Prostate gland (tissue), 2 donors: ENCODE measurements around the gene PRR23E. TPM values are rescaled to one million over a fixed set of nuclear protein-coding genes. Genes with fewer than 3 reads are reported as not detected.

Experiments
- DNase-seq: peaks from one replicate; pipeline ENCODE4 v3.0.0-alpha.2; 2019; ENCODE audit warnings: low spot score
- H3K27ac ChIP-seq, 2 donors: fragments of 200-600 bp; sonication (generic); 2 replicates each; pipeline ENCODE4 v1.5.1; 2017 to 2019
- H3K27me3 ChIP-seq: fragments of 200-600 bp; sonication (generic); replicated peaks from 2 replicates; pipeline ENCODE4 v1.5.1; 2019; ENCODE audit not compliant: insufficient read depth
- H3K36me3 ChIP-seq, 2 donors: fragments of 200-600 bp; sonication (generic); 1 replicate in 1 of 2; 2 replicates in 1 of 2; pipeline versions ENCODE4 v1.5.1 to v1.8.1; 2017 to 2019
- H3K4me1 ChIP-seq: fragments of 200-600 bp; sonication (generic); replicated peaks from 2 replicates; pipeline ENCODE4 v1.5.1; 2019
- H3K4me3 ChIP-seq, 2 donors: fragments of 200-600 bp; sonication (generic); 2 replicates each; pipeline ENCODE4 v1.5.1; 2017 to 2019
- H3K9me3 ChIP-seq: fragments of 200-600 bp; sonication (generic); 2 replicates; pipeline ENCODE4 v1.5.1; 2017
- CTCF ChIP-seq, 4 experiments: fragments of 200-600 bp in 2 of 4; fragments of 450-650 bp in 2 of 4; sonication (generic) in 2 of 4; IDR thresholded peaks; 1 replicate in 3 of 4; 2 replicates in 1 of 4; pipeline ENCODE4 v1.5.1; 2016 to 2019; ENCODE audit warnings: antibody characterized with exemption in 4 of 4, mild to moderate bottlenecking in 2 of 4, moderate library complexity in 2 of 4
- POLR2A ChIP-seq: fragments of 450-650 bp; IDR thresholded peaks from one replicate; pipeline ENCODE4 v1.6.1; 2016; ENCODE audit warnings: antibody characterized with exemption, mild to moderate bottlenecking
- POLR2AphosphoS5 ChIP-seq: sonication (generic); formaldehyde crosslinking; IDR thresholded peaks from one replicate; pipeline ENCODE4 v1.6.1; 2017; ENCODE audit warnings: antibody characterized with exemption
- WGBS: methylation state at CpG from one replicate; pipeline ENCODE4 v1.1.5; 2018; 5-methylcytosine and 5-hydroxymethylcytosine counted together
- intact Hi-C: fragments of 100-400 bp; cut with DNase I; formaldehyde crosslinking; loops from one replicate; pipeline ENCODE4 v1.14.2; 2022
- total RNA-seq, 2 donors: library from RNA; depleted of rRNA; stranded (reverse); fragments of >200 nt; gene quantifications; one replicate each; pipeline ENCODE4 v1.1.0, GENCODE V29; 2016

PRR23E gene
- total RNA-seq, 2 donors from 2014 or later: not detected

- DNase-seq: no peak
- H3K27me3 ChIP-seq: no peaks in the 10 kb centered on the region
- TF ChIP-seq POLR2A (no peak), CTCF (IDR thresholded peaks at IDR 0.05) (no peak)
- intact Hi-C loops: no loop called here
- WGBS: 80% methylated on average over 14 of the region's 15 CpGs
- H3K4me1 ChIP-seq: no peaks in the 10 kb centered on the region
- H3K9me3 ChIP-seq: no peaks in the 10 kb centered on the region
- no peaks in the 10 kb centered on the region for H3K36me3 ChIP-seq
- H3K27ac ChIP-seq: no peak overlapping the region
- H3K4me3 ChIP-seq: no peak overlapping the region
Observed at GRCh38 chr3:127206611-127207516, 13.9 kb downstream of the PRR23E start.

- H3K27ac ChIP-seq: no peak overlapping the region
- DNase-seq: no peak
- no peaks in the 10 kb centered on the region for H3K36me3 ChIP-seq
- intact Hi-C loops: no loop called here
- H3K4me3 ChIP-seq: no peak overlapping the region
- TF ChIP-seq POLR2AphosphoS5: no peak
- no peak for TF ChIP-seq POLR2A
- TF ChIP-seq CTCF (IDR thresholded peaks at IDR 0.05): no peak
- no peaks in the 10 kb centered on the region for H3K9me3 ChIP-seq
- no peaks in the 10 kb centered on the region for H3K4me1 ChIP-seq
- WGBS: 84% methylated on average over 8 of the region's 8 CpGs
- no peaks in the 10 kb centered on the region for H3K27me3 ChIP-seq
Observed at GRCh38 chr3:127207727-127208482, 15.0 kb downstream of the PRR23E start.

GRCh38 chr3:127208483-127209100 is 15.7 kb downstream of the PRR23E start:
- H3K27ac ChIP-seq: no peak overlapping the region
- WGBS: 83% methylated on average over 13 of the region's 14 CpGs
- no peaks in the 10 kb centered on the region for H3K27me3 ChIP-seq
- no peaks in the 10 kb centered on the region for H3K36me3 ChIP-seq
- no peak for DNase-seq
- H3K4me3 ChIP-seq: no peak overlapping the region
- no peaks in the 10 kb centered on the region for H3K9me3 ChIP-seq
- no peak for TF ChIP-seq POLR2A
- intact Hi-C loops: no loop called here
- no peaks in the 10 kb centered on the region for H3K4me1 ChIP-seq

GRCh38 chr3:127209155-127209839 is 16.4 kb downstream of the PRR23E start:
- WGBS: 71% methylated on average over 13 of the region's 13 CpGs
- no peaks in the 10 kb centered on the region for H3K27me3 ChIP-seq

More at GRCh38 chr3:127209155-127209839, 16.4 kb downstream of the PRR23E start:
- intact Hi-C loops: no loop called here
- H3K4me3 ChIP-seq: no peak overlapping the region
- H3K36me3 ChIP-seq: no peaks in the 10 kb centered on the region
- no peak for DNase-seq
- TF ChIP-seq CTCF (IDR thresholded peaks at IDR 0.05) (no peak), POLR2A (no peak), POLR2AphosphoS5 (no peak)
- no peaks in the 10 kb centered on the region for H3K9me3 ChIP-seq
- H3K27ac ChIP-seq: no peak overlapping the region
- H3K4me1 ChIP-seq: no peaks in the 10 kb centered on the region
